Effector memory CD4-positive, alpha-beta T cell (primary cell): ENCODE data around the gene EIF5AL1.

ENCODE experiments used
- DNase-seq, 3 donors: peaks; one replicate each; pipeline ENCODE4 v3.0.0-alpha.2; 2020
- H3K27ac ChIP-seq: 2 replicates; pipeline ENCODE4 v1.7.0; 2013; ENCODE audit warnings: mild to moderate bottlenecking, low read length, moderate library complexity; ENCODE audit not compliant: insufficient read depth, poor library complexity, severe bottlenecking
- H3K27me3 ChIP-seq: replicated peaks from 2 replicates; pipeline ENCODE4 v1.7.0; 2013; ENCODE audit warnings: mild to moderate bottlenecking, low read length; ENCODE audit not compliant: insufficient read depth, control insufficient read depth, poor library complexity, severe bottlenecking
- H3K36me3 ChIP-seq: 2 replicates; pipeline ENCODE4 v1.7.0; 2013; ENCODE audit warnings: mild to moderate bottlenecking, low read length, moderate library complexity; ENCODE audit not compliant: control insufficient read depth, insufficient read depth
- H3K4me1 ChIP-seq: 2 replicates; pipeline ENCODE4 v1.7.0; 2013; ENCODE audit warnings: low read length, mild to moderate bottlenecking; ENCODE audit not compliant: control insufficient read depth, insufficient read depth, poor library complexity, severe bottlenecking
- H3K4me3 ChIP-seq: 2 replicates; pipeline ENCODE4 v1.7.0; 2013; ENCODE audit warnings: low read length, low read depth, mild to moderate bottlenecking; ENCODE audit not compliant: insufficient read depth, poor library complexity, severe bottlenecking
- H3K9me3 ChIP-seq: 2 replicates; pipeline ENCODE4 v1.7.0; 2013; ENCODE audit warnings: mild to moderate bottlenecking, low read length, moderate library complexity; ENCODE audit not compliant: control insufficient read depth

Gene EIF5AL1

DNA sequence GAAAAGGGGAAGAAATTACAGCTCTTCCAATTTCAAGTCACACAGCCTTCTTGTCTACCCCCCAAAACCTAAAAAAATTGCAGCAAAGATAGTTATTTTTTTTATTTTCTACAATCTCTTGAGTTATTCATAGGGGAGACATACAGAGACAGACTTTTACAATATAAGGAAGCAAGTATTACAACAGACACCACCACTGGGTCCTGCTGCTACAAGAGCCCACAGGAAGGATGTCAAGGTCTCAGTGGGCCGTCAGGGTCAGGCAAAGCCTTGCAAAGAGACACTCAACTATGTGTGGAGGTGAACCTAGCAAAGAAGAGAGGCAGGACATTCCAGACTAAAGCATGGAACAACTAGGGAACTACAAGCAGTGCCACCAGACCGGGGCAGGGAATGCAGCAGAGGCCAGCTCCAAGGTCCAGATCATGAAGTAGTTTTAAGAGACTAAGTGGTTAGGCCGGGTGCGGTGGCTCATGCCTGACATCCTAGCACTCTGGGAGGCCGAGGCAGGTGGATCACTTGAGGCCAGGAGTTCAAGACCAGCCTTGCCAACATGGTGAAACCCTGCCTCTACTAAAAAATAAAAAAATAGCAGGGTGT lies 38.7 kb upstream of the EIF5AL1 start:
- no peak for DNase-seq
- no peak overlapping the region for H3K4me3 ChIP-seq

DNA sequence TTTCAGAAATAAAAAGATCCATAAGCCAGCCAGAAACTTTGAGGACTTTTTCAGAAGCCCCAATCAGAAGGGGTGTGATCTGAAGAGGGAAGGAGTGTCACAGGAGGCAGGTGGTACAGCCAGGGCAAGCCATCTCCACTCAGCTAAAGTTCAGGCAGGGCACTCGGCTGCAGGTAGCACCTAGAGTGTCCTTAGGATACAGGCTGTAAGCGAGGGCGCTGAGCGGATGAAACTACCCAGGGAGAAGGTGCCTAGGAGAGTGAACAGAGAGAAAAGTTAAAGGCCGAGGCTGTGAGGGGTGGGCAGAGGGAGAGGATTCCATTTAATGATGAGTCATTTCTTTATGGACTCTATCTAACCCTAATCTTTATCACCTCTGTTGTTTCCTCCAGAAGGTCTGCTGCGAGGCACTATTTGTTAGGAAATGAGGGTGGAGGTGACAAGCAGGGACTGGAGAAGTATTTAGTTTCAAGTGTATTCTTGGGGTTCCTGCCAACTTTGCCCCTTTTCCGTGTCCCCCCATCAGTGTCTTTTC lies 37.1 kb upstream of the EIF5AL1 start:
- no peaks in the 10 kb centered on the region for H3K36me3 ChIP-seq
- no peak overlapping the region for H3K27ac ChIP-seq
- no peak for DNase-seq
- H3K4me1 ChIP-seq = no peaks in the 10 kb centered on the region
- no peaks in the 10 kb centered on the region for H3K9me3 ChIP-seq
- no peaks in the 10 kb centered on the region for H3K27me3 ChIP-seq
- H3K4me3 ChIP-seq = no peak overlapping the region

More for the DNA sequence above, 38.7 kb upstream of the EIF5AL1 start:
- no peaks in the 10 kb centered on the region for H3K9me3 ChIP-seq
- H3K4me1 ChIP-seq = no peaks in the 10 kb centered on the region
- no peaks in the 10 kb centered on the region for H3K27me3 ChIP-seq
- no peaks in the 10 kb centered on the region for H3K36me3 ChIP-seq
- no peak overlapping the region for H3K27ac ChIP-seq

DNA sequence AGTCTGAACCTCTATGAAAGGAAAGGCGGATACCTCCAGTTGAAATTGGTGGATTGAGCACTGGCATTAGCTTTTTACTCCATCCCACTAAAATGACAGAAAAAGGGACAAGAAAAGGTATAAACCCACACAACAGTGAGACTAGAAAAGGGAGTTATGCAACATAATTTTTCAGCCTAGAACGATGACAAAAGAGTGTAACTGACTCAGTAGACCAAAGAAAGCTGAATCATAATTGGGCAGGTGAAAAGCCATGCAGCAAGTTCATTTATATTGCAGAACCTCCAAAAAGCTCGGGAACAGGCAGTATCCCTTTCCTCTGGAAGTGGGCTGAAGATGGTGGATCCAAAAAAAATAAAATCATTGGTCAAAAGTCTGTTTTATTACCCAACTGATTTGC lies 36.5 kb upstream of the EIF5AL1 start:
- no peak overlapping the region for H3K4me3 ChIP-seq
- no peaks in the 10 kb centered on the region for H3K9me3 ChIP-seq
- no peaks in the 10 kb centered on the region for H3K36me3 ChIP-seq
- no peak for DNase-seq
- no peaks in the 10 kb centered on the region for H3K4me1 ChIP-seq
- no peak overlapping the region for H3K27ac ChIP-seq
- no peaks in the 10 kb centered on the region for H3K27me3 ChIP-seq

DNA sequence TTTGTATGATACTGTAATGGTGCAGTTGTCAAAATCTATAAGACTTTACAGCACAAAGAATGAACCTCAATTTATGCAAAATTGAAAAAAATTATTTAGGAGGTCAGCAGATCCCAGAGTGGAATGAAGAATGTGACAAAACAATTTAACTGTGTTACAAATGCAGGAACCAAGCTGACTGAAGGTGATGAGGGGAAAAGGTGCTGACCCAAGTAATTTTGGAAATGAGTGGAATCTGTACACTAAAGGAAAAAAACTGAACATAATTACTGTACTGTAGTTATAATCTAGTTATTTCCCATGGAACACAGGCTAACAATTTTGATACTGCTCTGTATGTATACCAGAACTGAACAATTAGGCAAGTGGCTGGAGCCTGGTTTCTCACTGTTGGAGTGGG lies 35.7 kb upstream of the EIF5AL1 start:
- Histone ChIP-seq H3K27me3 (no peaks in the 10 kb centered on the region), H3K4me3 (no peak overlapping the region), H3K36me3 (no peaks in the 10 kb centered on the region), H3K27ac (no peak overlapping the region), H3K4me1 (no peaks in the 10 kb centered on the region), H3K9me3 (no peaks in the 10 kb centered on the region)
- no peak for DNase-seq

DNA sequence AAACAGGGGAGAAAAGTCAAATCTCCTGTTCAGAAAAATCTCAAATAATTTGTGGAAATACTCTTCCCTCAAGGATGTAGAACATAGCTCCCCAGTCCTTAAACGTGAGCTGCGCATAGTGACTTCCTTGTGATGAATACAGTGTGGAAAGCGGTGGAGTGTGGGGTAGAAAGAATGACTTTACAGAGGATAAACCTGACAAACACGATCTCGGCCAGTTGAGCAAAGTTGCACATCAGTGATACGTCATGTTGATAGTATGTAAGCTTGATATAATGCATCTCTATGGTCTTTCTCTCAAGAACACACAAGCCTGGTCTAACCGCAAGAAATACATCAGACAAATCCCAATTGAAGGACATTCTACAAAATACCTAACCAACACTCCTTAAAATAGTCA lies 34.9 kb upstream of the EIF5AL1 start:
- Histone ChIP-seq H3K27me3 (no peaks in the 10 kb centered on the region), H3K4me3 (no peak overlapping the region), H3K36me3 (no peaks in the 10 kb centered on the region), H3K4me1 (no peaks in the 10 kb centered on the region), H3K9me3 (no peaks in the 10 kb centered on the region), H3K27ac (no peak overlapping the region)
- no peak for DNase-seq

DNA sequence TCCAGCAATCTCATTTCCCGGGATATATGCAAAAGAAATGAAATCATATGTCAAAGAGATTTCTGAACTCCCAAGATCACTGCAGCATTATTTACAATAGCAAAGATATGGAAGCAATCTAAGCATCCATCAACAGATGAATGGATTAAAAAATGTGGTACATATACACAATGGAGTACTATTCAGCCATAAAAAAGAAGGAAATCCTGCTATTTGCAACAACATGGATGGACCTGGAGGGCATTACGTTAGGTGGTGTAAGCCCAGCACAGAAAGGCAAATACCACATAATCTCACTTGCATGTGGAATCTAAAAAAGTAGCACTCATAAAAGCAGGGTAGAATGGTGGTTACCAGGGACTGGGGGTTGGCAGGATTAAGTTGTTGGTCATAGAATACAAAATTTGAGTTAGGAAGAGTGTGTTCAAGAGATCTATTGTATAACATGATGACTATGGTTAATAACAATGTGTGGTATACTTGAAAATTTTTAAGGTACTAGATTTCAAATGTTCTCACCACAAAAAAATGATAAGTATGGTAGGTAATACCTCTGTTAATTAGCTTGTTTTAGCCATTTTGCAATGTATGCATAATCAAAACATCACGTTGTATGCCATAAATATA lies 32.9 kb upstream of the EIF5AL1 start:
- Histone ChIP-seq H3K36me3 (no peaks in the 10 kb centered on the region), H3K4me3 (no peak overlapping the region), H3K27ac (no peak overlapping the region), H3K27me3 (no peaks in the 10 kb centered on the region), H3K4me1 (no peaks in the 10 kb centered on the region), H3K9me3 (no peaks in the 10 kb centered on the region)
- no peak for DNase-seq

DNA sequence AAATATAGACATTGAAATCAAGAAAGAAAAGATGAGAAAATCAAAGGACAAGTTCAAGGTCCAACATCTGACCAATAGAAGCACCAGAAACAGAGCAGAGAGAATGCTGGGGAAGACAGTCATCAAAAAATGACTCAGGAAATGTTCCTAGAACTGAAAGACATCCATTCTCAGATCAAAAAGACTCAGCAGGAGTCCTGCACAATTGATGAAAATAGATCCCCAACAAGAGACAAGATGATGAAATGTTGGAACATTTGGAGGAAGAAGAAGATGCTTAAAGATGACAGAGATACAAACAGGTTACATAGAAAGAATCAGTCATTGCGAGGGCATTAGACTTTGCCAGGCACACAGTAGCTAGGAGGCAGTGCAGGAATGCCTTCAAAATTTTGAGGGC lies 30.0 kb upstream of the EIF5AL1 start:
- Histone ChIP-seq H3K27ac (no peak overlapping the region), H3K27me3 (no peaks in the 10 kb centered on the region), H3K36me3 (no peaks in the 10 kb centered on the region), H3K9me3 (no peaks in the 10 kb centered on the region), H3K4me1 (no peaks in the 10 kb centered on the region), H3K4me3 (no peak overlapping the region)
- no peak for DNase-seq

DNA sequence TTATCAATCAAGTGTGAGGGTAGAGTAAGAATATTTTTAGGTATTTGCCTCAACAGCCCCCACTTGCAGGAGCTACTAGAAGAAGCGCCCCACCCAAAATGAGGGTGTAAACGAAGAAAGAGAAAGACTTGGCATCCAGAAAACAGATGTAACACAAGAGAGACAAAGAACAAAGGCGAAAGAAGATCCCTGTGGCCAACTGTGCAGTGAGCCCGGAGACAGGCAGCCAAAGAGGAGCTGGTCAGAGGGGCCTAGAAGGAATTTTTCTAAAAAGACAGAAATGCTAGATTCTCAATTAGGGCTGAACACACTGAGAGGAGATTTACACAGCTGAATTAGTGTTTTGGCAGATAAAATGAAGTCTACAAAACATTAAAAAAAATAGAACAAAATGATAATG lies 29.6 kb upstream of the EIF5AL1 start:
- H3K27me3 ChIP-seq = no peaks in the 10 kb centered on the region
- H3K4me3 ChIP-seq = no peak overlapping the region
- H3K36me3 ChIP-seq = no peaks in the 10 kb centered on the region
- H3K9me3 ChIP-seq = no peaks in the 10 kb centered on the region
- H3K27ac ChIP-seq = no peak overlapping the region
- no peaks in the 10 kb centered on the region for H3K4me1 ChIP-seq
- no peak for DNase-seq

DNA sequence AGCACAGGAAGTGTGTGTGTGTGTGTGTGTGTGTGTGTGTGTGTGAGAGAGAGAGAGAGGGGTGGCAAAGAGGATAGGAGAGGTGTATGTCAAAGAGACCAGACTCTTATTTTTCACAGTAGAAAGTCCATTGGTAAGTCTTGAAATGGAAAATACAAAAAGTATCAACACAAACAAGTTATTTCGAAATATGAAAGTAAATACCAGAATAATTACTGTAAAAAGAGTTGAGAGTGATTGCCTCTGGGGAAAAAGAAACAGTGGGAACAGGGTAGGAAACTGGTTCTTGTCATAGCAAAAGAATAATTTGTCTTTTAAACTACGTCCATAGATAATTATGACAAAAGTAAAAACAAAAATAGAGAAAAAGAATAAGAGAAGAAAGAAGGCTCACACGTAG lies 29.0 kb upstream of the EIF5AL1 start:
- Histone ChIP-seq H3K27ac (no peak overlapping the region), H3K27me3 (no peaks in the 10 kb centered on the region), H3K36me3 (no peaks in the 10 kb centered on the region), H3K4me3 (no peak overlapping the region), H3K4me1 (no peaks in the 10 kb centered on the region), H3K9me3 (no peaks in the 10 kb centered on the region)
- DNase-seq = no peak

DNA sequence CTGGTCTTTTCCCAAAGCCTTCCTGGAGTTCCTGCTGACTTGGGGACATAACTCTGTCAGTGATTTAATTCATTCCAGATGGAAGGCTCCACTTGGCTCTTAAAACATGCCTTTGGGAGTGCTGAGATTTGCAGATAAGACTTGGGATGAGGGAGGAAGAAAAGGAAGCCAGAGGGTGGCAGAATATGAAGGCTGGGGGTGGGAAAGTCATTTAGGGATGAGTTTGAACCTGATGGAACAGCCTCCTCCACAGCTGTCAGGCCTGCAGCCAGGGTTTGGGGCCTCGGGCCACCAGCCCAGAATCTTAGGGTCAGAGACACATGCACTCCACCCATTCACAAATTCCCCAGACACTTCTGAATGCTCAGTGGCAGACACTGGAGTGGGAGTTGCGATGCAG lies 28.4 kb upstream of the EIF5AL1 start:
- Histone ChIP-seq H3K27ac (no peak overlapping the region), H3K9me3 (no peaks in the 10 kb centered on the region), H3K4me3 (no peak overlapping the region), H3K36me3 (no peaks in the 10 kb centered on the region), H3K27me3 (no peaks in the 10 kb centered on the region), H3K4me1 (no peaks in the 10 kb centered on the region)
- no peak for DNase-seq
